HFF-Myc (cell line): ENCODE results near the gene FAM13C.
"Not testable (repeated sequence)": the region's sequence is repeated elsewhere in the genome, so short reads cannot be mapped to it uniquely, and the experiment has no call there.

ENCODE experiments used
- DNase-seq: peaks from one replicate; pipeline ENCODE4 v3.0.0-alpha.2; 2011; ENCODE audit warnings: low read depth; ENCODE audit errors: extremely low read depth
- H3K4me3 ChIP-seq: replicated peaks from 2 replicates; pipeline ENCODE4 v1.5.1; 2011; ENCODE audit warnings: low read depth, mild to moderate bottlenecking, control low read depth, low read length
- TF ChIP-seq, protein P1 (sequence below): IDR thresholded peaks from 2 replicates; pipeline ENCODE4 v1.5.1; 2012; ENCODE audit warnings: mild to moderate bottlenecking, low read depth, low read length, control low read depth; ENCODE audit errors: missing control alignments

Gene FAM13C

DNA sequence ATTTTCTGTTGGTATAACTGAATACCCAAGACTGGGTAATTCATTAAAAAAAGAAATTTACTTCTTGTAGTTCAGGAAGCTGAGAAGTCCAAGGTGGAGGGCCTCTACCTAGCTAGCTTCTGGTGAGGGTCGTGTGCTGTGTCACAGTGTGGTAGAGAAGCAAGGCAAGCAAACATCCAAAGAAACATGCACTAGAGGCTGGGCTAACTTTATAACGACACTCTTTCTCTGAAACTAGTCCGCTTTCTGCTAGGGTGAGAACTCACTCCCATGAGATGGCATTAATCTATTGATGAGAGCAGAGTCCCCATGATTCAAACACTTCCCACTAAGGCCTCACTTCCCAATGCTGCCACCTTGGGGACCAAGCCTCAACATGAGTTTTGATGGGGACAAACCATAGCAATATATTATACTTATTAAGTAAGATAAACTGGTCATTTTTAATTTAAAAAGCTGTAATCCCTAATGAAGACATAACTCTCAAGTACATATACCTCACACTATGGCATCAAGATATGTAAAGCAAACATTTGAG is 135.1 kb downstream of the FAM13C start:
- H3K4me3 ChIP-seq = no peak overlapping the region
- no peak for DNase-seq
- TF ChIP-seq, protein P1, sequence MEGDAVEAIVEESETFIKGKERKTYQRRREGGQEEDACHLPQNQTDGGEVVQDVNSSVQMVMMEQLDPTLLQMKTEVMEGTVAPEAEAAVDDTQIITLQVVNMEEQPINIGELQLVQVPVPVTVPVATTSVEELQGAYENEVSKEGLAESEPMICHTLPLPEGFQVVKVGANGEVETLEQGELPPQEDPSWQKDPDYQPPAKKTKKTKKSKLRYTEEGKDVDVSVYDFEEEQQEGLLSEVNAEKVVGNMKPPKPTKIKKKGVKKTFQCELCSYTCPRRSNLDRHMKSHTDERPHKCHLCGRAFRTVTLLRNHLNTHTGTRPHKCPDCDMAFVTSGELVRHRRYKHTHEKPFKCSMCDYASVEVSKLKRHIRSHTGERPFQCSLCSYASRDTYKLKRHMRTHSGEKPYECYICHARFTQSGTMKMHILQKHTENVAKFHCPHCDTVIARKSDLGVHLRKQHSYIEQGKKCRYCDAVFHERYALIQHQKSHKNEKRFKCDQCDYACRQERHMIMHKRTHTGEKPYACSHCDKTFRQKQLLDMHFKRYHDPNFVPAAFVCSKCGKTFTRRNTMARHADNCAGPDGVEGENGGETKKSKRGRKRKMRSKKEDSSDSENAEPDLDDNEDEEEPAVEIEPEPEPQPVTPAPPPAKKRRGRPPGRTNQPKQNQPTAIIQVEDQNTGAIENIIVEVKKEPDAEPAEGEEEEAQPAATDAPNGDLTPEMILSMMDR = no peak

DNA sequence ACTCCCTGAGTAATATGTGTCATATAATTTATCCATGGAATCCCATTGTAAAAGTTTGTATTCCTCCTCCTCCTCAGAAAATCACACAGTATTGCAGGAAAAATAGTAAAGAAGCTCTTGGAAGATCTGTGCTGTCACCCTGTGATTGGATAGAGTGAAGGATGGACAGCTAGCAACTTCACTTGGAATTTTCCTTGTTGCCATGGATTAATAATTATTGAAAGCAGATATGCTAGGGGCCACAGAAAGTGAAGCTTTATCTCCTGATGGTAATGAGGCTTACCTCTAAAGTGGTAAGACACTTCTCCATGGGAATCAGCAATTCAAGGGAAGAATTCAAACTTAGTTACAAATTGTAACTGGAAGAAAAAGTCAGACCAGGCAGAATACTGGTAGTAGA is 137.1 kb downstream of the FAM13C start:
- no peak for DNase-seq
- no peak overlapping the region for H3K4me3 ChIP-seq
- TF ChIP-seq, protein P1 = no peak

DNA sequence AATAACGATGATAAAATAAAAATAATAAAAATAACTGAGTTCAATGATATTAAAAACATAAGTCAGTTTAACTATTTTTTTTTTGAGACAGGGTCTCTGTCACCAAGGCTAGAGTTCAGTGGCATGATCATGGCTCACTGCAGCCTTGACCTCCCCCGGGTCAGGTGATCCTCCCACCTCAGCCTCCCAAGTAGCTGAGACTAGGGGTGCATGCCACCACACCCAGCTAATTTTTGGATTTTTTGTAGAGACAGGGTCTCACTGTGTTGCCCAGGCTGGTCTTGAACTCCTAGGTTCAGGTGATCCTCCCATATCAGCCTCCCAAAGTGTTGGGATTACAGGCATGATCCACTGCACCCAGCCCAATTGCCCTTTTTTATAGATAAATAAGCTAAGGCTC is 138.8 kb downstream of the FAM13C start:
- not testable (repeated sequence) for DNase-seq, H3K4me3 ChIP-seq

DNA sequence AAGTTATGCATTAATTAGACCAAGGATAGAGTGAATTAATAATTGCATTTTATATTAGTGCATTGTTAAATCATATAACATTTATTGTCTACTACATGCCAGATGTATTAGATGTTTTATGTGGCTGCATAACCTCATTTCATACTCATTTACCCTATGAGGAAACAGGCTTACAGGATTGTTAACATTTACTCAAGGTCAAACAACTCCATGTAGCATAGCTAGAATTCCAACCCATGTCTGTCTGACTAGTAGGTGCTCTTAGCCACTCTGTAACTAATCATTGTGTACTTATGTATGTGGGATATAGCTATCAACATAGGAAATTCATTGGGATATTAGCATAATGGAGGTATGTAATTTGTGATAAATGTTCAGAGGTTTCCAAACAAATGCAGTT is 139.6 kb downstream of the FAM13C start:
- TF ChIP-seq, protein P1 = no peak
- H3K4me3 ChIP-seq = no peak overlapping the region
- no peak for DNase-seq

DNA sequence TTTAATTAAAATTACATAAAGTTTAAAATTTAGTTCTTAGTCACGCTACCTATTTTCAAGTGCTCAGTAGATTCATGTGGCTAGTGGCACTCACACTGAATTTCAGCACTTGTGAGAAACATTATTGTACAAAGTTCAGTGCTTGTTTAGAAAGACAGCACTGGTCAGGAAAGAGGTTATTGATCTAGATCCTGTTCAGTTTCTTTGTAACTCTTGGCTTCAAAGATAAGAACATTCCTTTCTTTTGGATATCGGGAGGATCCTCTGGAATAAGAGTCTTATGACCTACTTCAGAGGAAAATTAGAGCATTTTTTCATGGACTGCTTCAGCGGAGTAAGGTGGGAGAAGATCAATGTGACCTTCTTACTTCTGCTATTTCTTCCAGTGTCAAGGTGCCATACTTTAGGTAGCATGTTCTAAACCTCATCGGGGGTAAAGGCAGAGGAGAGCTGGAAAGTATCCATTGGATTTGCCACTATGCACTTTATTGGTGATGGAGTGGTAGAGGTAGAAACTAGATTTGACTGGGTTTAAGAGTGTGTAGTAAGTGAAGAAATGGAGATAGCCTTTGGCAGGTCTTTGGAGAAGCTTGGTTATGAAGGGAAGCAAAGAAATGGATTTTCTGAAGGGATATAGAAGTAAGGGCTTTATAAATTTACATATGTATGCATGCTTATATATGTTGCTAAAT is 146.0 kb downstream of the FAM13C start:
- TF ChIP-seq, protein P1 = no peak
- no peak overlapping the region for H3K4me3 ChIP-seq
- DNase-seq = no peak

DNA sequence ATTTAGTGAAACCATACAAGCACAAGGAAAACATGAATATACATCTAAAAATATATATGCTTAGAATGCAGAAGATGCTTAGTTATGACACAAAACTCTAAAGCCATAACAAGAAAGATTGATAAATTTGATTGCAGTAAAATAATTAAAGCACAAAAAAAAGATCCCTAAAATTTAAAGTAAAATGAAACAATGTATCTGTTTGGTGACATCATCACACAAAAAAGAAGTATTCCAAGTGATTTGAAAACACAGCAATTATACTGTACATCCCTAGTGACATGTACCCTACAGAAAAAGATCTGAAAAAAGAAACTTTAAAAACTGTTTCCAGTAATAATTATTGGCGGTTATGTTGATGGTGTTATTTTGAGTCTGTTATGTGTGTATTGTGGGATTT is 148.2 kb downstream of the FAM13C start:
- TF ChIP-seq, protein P1 = no peak
- no peak for DNase-seq
- no peak overlapping the region for H3K4me3 ChIP-seq

DNA sequence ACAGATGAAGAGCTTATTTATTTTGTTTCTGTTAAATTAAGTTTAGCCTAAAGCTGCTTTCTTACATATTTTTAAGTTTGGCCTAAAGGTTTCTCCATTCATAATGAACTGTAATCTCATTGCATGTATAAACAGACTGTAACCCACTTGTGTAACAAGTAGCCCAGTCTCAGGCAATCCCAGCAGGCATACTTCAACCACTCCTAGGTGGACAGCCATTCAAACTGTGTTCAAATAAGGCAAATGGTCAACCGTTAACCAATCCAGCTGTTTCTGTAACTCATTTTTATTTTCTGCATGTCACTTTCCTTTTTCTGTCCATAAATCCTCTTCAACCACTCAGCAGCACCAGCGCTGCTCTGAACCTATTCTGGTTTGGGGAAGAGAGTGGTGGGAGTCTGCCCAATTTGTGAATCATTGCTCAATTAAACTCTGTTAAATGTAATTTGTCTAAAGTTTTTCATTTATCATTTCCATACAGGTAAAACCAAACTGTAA is 150.0 kb downstream of the FAM13C start:
- TF ChIP-seq, protein P1 = no peak
- no peak for DNase-seq
- H3K4me3 ChIP-seq = no peak overlapping the region
